Parathyroid adenoma (tissue), 2 donors: ENCODE data around the gene NDUFS3.

Experiments
- H2AFZ ChIP-seq: fragments of 300-600 bp; sonication (generic); one replicate; pipeline ENCODE4 v1.7.0; 2017; ENCODE audit warnings: antibody characterized with exemption, mild to moderate bottlenecking
- H3K27ac ChIP-seq: fragments of 300-600 bp; sonication (generic); one replicate; pipeline ENCODE4 v1.7.0; 2017
- H3K27me3 ChIP-seq: fragments of 300-600 bp; sonication (generic); one replicate; pipeline ENCODE4 v1.7.0; 2017; ENCODE audit warnings: low read length; ENCODE audit not compliant: control insufficient read depth, insufficient read depth
- H3K36me3 ChIP-seq: fragments of 300-600 bp; sonication (generic); one replicate; pipeline ENCODE4 v1.7.0; 2017; ENCODE audit warnings: low read length; ENCODE audit not compliant: control insufficient read depth, insufficient read depth
- H3K4me1 ChIP-seq: fragments of 300-600 bp; sonication (generic); one replicate; pipeline ENCODE4 v1.7.0; 2017; ENCODE audit warnings: control low read depth
- H3K4me2 ChIP-seq: fragments of 300-600 bp; sonication (generic); one replicate; pipeline ENCODE4 v1.7.0; 2017; ENCODE audit warnings: low read length
- H3K4me3 ChIP-seq: fragments of 300-600 bp; sonication (generic); one replicate; pipeline ENCODE4 v1.7.0; 2017; ENCODE audit warnings: low read depth, low read length
- H3K79me2 ChIP-seq: fragments of 300-600 bp; sonication (generic); one replicate; pipeline ENCODE4 v1.7.0; 2017; ENCODE audit warnings: control low read depth
- H3K9ac ChIP-seq: fragments of 300-600 bp; sonication (generic); one replicate; pipeline ENCODE4 v1.7.0; 2017; ENCODE audit warnings: mild to moderate bottlenecking
- H3K9me3 ChIP-seq: fragments of 300-600 bp; sonication (generic); one replicate; pipeline ENCODE4 v1.7.0; 2017; ENCODE audit warnings: low read length; ENCODE audit not compliant: control insufficient read depth
- TF ChIP-seq, protein P1 (sequence below): fragments of 300-600 bp; sonication (generic); IDR thresholded peaks from one replicate; pipeline ENCODE4 v1.7.0; 2017; ENCODE audit warnings: antibody characterized with exemption, mild to moderate bottlenecking
- donor health status: primary hyperparathyroidism.

NDUFS3 gene

DNA sequence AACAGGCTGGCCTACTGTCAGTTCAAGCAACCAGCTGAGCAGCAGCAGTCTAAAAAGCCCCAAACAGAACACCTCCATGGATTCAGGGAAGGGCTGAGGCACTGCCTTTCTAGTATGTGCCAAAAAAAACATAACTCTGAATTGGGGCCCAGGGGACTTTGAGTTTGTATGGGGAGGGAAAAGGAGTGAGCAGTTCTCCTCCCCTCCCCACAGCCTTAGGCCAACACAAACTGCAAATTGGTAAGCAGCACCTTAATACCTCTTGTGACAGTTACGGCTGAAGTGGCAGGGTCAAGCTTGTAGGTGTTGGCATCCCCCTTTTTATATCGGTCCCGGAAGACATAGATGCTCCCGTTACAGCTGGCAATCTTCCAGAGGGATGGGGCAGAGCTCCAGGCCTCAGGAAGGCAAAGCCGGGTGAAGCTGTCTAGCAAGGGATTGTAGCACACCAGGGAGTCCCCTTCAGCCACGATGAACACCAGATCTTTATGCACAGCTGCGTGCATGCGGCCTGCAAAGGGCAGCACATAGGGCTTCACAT, 6.1 kb upstream of the NDUFS3 start:
- Histone ChIP-seq H3K27me3 (no peaks in the 10 kb centered on the region), H3K4me2 (no peak overlapping the region), H3K9me3 (no peaks in the 10 kb centered on the region), H3K9ac (no peak overlapping the region), H3K4me1 (no peaks in the 10 kb centered on the region), H3K4me3 (no peak overlapping the region), H2AFZ (no peak overlapping the region), H3K27ac (no peak overlapping the region), H3K79me2 (no peaks in the 10 kb centered on the region), H3K36me3 (no peaks in the 10 kb centered on the region)
- TF ChIP-seq, protein P1, sequence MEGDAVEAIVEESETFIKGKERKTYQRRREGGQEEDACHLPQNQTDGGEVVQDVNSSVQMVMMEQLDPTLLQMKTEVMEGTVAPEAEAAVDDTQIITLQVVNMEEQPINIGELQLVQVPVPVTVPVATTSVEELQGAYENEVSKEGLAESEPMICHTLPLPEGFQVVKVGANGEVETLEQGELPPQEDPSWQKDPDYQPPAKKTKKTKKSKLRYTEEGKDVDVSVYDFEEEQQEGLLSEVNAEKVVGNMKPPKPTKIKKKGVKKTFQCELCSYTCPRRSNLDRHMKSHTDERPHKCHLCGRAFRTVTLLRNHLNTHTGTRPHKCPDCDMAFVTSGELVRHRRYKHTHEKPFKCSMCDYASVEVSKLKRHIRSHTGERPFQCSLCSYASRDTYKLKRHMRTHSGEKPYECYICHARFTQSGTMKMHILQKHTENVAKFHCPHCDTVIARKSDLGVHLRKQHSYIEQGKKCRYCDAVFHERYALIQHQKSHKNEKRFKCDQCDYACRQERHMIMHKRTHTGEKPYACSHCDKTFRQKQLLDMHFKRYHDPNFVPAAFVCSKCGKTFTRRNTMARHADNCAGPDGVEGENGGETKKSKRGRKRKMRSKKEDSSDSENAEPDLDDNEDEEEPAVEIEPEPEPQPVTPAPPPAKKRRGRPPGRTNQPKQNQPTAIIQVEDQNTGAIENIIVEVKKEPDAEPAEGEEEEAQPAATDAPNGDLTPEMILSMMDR, result no peak

DNA sequence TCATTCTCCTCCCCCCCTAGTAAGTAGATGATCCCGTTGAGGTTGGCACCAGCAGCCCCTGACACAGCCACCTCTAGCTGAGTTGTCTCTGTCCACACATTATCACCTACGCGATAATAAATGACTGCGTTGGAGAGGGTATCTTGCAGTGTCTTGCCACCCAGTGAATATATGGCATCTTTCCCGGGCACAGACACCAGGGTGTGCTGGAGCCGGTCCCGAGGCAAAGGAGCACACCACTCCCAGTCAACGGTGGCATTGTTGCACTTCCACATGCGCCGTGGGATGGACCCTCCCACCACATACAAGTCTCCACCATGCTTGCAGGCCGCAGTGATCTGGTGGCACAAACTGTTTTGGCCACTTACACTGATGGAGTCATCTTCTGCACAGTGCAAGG, 5.6 kb upstream of the NDUFS3 start:
- Histone ChIP-seq H3K9me3 (no peaks in the 10 kb centered on the region), H3K79me2 (peaks cover 3% of the 10 kb centered on the region), H2AFZ (no peak overlapping the region), H3K4me1 (no peaks in the 10 kb centered on the region), H3K36me3 (no peaks in the 10 kb centered on the region), H3K4me3 (no peak overlapping the region), H3K27ac (no peak overlapping the region), H3K9ac (no peak overlapping the region), H3K27me3 (no peaks in the 10 kb centered on the region), H3K4me2 (no peak overlapping the region)
- TF ChIP-seq, protein P1, result no peak

DNA sequence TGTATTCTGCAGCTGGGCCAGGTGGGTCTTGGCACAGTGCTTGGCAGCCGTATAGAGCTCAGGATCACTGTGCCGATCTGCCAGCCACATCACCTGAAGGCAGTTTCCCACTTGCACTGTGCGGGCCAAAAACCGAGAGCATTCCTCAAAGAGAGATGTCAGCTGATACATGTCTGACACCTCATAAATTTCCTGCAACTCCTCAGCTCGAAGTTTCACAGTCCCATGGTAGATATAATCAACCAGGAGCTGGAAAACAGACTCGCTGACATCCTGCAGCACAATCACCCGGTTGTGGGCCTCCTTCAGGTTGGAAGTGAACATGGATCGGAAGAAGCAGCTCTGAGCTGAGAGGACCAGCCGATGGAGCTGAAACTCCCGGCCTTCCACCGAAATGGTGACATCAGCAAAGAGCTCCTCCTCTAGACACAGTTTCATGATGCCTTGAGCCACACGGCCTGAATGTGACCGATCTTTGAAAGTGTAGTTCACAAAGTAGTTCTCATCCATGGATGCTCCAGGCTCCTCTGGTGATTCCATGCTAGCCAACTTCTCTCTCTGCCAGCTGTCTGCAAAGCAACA, 1.3 kb upstream of the NDUFS3 start:
- Histone ChIP-seq H3K9ac (no peak overlapping the region), H3K4me1 (no peaks in the 10 kb centered on the region), H3K4me2 (peak overlapping the region; percentile 86), H3K27ac (peak overlapping the region; percentile 92), H3K4me3 (peak overlapping the region; percentile 86), H3K27me3 (no peaks in the 10 kb centered on the region), H2AFZ (no peak overlapping the region), H3K79me2 (peaks cover 3% of the 10 kb centered on the region), H3K9me3 (no peaks in the 10 kb centered on the region), H3K36me3 (no peaks in the 10 kb centered on the region)
- TF ChIP-seq, protein P1, result no peak

DNA sequence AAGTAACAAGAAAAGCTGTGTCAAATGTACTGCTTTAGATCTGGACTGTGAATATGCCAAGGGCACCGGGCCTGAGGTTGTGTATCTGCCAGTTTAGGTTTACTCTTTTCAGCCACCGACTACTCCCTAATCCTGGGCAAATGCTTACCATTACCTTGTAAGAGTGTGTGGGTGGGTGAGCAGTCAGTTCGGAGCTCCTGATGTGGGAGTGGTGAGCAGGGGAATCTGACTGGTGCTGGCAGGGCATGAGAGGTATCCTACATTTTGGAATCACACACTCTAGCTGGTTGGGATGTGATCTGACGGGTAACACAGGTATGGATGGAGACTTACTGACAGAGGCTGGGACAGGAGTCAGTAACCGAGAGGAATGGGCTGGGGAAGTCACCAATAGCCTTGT, 5.0 kb downstream of the NDUFS3 start:
- no peak overlapping the region for H3K4me2 ChIP-seq
- no peak overlapping the region for H3K4me3 ChIP-seq
- no peaks in the 10 kb centered on the region for H3K36me3 ChIP-seq
- no peaks in the 10 kb centered on the region for H3K4me1 ChIP-seq
- H3K27ac ChIP-seq, result no peak overlapping the region
- TF ChIP-seq, protein P1, result no peak
- H3K9me3 ChIP-seq, result no peaks in the 10 kb centered on the region
- H2AFZ ChIP-seq, result no peak overlapping the region
- H3K27me3 ChIP-seq, result no peaks in the 10 kb centered on the region
- no peak overlapping the region for H3K9ac ChIP-seq
- H3K79me2 ChIP-seq, result no peaks in the 10 kb centered on the region
